Inflammatory macrophage treated with lipopolysaccharide for 1 hour (primary cell): ENCODE results near the gene MR1.

Experiments used
- DNase-seq, 2 donors: peaks; one replicate each; pipeline ENCODE4 v3.0.0-alpha.2; 2020 to 2022

The MR1 gene

GRCh38 chr1:181092056-181092455 lies 58.3 kb downstream of the MR1 start:
- no peak for DNase-seq

DNA sequence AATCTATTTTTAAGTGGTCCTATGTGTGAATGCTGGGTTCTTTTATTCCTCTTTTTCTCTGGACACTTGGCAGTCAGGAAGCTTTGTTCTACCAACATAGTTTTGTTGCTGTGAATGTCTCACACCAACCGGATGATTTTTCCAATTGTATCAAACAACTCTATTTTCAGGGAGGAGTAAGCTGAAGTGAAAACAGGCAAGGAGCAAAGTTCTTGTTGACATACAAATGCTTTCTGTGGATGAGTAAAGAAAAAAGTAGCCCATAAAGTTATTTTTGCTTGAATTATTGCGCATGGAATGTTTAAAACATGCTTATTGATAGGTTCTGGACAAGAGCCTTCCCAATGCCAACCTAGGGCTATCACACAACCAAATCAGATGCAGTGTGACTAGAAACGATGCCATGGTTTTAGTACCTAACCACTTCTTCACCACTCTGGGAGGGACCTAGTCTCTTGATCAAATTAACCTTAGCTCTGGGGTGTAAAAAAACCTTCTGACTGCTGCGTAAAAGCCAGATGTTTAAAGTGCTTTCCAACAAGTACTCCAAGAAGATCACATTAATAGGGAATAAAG lies 59.2 kb downstream of the MR1 start:
- no peak for DNase-seq

DNA sequence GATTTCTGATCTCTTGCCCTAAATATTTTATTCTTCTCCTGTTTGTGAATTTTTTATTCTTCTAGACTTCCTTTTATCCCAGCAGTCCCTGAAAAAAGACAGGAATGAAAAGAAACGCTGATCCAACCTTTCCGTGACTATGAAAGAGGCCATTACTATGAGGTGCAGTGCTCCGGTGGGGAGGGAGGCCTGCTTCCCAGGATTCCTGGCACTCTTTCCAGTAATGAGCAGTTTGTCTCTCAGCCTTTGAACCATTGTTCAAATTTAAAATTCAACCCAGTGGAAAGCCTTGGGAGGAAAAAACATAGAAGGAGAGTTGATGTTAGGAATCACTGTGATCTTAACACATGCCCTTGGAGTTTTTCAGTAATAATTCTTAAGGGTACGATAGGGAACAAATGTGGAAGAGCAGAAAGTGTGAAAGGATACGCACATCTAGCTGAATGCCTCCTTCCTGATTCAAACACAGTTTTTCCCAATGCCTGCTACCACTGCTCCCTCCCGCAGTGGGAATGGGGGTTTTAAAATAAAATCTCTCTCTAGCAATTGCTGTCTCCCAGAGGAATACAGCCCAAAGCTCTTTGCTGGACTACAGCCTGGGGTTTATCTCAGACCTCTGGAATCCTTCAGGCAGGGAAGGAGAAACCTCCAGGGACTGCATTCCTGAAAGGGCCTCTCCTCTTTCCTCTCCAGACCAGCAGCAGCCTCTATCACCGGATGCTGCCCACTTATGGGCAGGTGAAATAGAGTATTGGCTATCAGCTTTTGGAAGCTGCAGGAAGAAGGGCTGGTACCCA lies 60.8 kb downstream of the MR1 start:
- no peak for DNase-seq

DNA sequence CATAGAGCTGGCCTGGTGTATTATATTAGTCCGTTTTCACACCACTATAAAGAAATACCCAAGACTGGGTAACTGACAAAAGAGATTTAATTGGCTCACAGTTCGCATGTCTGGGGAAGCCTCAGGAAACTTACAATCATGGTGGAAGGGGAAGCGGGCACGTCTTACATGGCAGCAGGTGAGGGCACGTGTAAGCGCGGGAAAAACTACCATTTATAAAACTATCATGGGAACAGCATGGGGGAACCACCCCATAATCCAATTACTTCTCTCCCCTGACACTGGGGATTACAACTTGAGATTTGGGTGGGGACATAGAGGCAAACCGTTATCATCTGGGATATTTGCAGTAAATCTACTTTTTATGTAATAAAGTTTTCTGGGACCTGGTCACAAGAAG lies 61.5 kb downstream of the MR1 start:
- no peak for DNase-seq

- DNase-seq: no peak
Observed at GRCh38 chr1:181095763-181096184, 62.0 kb downstream of the MR1 start.

DNA sequence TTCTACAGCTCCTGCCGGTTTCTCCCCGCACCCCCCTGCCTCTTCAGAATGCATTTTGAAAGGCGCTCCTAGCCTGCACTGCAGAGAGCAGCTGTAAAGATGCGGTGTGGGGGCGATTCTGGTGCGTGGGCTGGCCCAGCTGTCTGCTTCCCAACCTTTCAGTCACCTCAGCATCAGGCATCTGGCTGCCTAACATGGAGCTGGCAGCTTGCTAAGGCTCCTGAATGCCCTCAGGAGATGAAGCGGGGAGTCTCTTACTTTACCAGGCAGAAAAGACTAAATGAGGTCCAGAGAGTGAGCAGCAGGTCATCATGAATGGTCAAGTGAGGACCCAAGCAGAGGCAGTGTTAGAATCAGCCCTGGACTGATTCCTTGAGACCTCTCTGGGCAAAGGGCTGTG lies 63.5 kb downstream of the MR1 start:
- DNase-seq: no peak

- DNase-seq: no peak
Observed at GRCh38 chr1:181099152-181100014, 65.6 kb downstream of the MR1 start.

GRCh38 chr1:181100015-181100905 lies 66.5 kb downstream of the MR1 start:
- DNase-seq: peak; percentile 37 to 47

DNA sequence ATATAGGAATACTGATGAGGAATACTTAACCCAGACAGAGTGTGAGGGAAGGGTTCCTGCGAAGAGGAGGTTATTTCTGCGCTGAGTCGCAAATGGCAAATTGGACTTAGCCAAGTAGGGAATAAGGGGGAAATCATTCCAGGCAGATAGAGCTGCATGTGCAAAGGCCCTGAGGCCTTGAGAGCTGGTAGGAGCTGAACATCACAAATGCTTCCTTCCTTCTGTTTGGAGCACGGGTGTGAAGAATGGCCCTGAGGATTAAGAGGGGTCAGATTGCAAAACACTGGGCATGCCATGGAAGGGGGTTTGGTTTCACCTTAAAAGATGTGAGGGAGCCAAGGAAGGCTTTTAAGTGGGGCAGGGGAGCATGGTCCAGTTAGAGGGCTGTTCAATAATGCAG lies 67.2 kb downstream of the MR1 start:
- no peak for DNase-seq

DNA sequence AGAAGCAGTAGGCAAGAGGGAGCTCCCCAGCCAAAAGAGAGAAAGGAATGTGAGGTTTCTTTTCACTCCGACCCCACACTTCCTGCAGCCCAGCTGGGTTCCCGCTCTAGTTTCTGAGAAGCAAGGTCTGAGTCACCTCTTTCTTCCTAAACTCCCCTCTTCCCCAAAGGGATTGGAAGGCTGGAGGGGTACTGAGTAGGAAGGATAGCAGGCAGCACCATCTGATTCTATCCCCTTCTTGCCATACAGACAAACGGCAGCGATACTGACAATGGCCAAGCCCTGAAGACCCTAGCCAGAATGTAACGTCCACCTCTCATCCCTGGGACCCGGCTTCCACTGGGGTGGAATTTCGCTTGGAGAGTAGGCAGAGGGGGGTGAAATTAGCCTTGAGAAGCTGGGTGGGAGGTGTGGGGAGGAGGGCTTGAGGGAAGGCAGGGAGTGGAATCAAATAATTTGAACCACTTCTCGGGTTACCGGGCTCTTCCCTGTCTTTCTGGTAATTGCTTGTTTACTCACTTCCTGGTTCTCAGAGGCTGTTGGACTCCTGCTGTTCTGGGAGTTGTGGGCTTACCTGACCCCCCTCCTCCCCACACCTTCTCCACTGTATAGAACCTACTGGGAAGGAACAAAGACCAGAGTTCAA lies 67.9 kb downstream of the MR1 start:
- no peak for DNase-seq

- no peak for DNase-seq
Observed at GRCh38 chr1:181102841-181103240, 69.1 kb downstream of the MR1 start.

DNA sequence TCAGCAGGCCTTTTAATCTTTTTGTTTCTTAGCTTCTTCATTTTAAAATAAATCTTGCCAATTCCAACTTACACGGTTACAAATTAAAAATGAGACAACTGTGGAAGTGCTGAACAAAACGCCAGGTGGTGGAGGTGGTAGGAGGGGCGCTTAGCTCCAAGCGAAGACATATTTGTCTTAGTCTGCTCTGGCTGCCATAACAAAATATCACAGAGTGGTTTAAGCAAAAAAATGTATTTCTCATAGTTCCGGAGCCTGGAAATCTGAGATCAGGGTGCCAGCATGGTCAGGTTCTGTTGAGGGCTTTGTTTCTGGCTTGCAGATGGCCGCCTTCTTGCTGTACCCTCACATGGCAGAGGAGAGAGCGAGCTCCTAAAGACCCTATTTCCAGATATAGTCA lies 69.6 kb downstream of the MR1 start:
- no peak for DNase-seq

DNA sequence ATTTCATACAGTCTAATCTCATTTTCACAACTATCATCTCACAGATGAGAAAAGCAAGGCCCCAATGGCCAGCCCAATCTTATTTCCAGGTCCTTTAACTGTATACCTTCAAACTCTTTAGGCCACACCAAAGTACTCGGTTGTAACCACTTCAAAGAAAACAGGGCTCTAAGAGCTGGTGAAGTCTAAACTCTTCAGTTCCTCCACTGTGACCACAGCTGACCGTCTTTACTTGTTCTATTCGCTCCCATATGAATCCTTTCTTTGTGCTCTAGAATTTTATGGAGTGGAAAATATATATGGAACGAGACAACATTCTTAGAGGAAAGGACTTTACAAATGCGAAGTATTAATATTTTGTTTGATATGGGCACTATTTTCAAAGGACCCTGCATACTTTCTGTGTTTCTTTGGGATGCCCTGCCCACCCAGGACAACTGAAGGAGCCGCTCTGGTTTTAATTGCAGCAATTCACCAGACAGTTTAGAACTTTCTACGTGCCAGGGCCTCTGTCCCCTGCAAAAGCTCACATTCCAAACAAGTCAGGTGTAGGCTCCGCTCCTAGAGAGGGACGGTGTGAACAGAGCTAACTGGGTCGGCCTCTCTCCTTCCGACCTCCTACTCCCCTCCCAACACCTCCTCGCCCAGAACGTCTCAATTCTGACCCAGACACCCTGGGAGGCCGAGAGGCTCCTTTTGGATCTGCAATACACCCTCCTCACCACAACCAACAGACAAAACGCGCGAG lies 70.4 kb downstream of the MR1 start:
- no peak for DNase-seq

- no peak for DNase-seq
Observed at GRCh38 chr1:181104790-181105133, 71.0 kb downstream of the MR1 start.

- DNase-seq: peak; percentile 62 to 73
Observed at GRCh38 chr1:181105134-181106021, 71.6 kb downstream of the MR1 start.

- DNase-seq: no peak
Observed at GRCh38 chr1:181106022-181106312, 72.2 kb downstream of the MR1 start.

- no peak for DNase-seq
Observed at GRCh38 chr1:181106479-181106878, 72.7 kb downstream of the MR1 start.

DNA sequence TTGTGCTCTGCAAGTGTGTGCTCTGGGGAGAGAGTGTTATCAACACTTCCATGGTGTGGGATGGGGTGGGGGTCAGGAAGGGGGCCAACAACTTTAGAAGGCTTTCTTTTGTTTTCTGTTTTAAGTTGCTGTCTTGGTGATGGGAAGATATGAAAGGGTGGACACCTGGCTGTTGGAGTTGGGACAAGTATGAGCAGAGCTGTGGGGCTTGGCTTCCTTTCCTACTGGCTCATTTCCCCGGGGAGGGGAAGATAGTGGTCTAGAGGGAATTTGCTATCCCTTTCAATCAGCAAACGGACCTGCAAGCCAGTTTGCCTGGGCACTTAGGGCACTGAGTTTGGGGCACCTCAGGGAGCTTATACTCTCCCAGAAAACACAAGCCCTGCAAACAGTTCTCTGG lies 73.9 kb downstream of the MR1 start:
- no peak for DNase-seq

DNA sequence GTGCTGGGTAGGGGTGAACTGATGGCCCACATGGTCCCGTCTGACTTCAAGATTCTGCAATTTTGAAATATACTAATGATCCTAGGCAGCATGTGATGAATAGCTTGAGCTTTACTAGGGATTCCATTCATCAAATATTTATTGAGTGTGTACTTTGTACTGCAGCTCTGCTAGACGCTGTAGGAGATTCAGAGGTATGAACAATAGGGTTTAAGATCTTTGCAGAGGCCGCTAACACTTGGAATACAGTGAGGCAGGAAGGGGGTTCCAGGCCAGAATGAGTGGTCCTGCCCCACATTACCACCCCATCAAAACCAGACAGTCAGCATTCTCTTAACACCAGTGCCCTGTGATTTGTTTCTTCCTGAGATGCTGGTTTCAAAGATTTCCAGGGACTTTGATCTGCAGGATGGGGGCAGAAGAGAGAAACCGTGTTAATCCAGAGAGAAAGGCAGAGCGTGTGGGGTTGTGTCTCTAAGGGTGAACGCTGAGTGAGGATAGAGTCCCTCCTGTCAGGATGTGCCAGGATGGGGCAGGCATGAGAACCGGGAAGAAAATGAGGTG lies 74.6 kb downstream of the MR1 start:
- no peak for DNase-seq

- no peak for DNase-seq
Observed at GRCh38 chr1:181110013-181110412, 76.2 kb downstream of the MR1 start.
